ENCODE measurements around the gene DAGLA. TPM values are rescaled to one million over a fixed set of nuclear protein-coding genes. Genes with fewer than 3 reads are reported as not detected.

Gene DAGLA
- total RNA-seq, 1 donor from 2014 or later: 6.0 TPM

GRCh38 chr11:61717286-61718033 is 37.3 kb downstream of the DAGLA start:
- H3K27ac ChIP-seq: no peak overlapping the region

GRCh38 chr11:61718046-61718531 is 37.9 kb downstream of the DAGLA start:
- Histone ChIP-seq H3K27me3 (no peaks in the 10 kb centered on the region), H3K9me3 (no peaks in the 10 kb centered on the region), H3K4me1 (peaks cover 5% of the 10 kb centered on the region), H3K4me3 (peak overlapping the region; percentile 12), H3K27ac (no peak overlapping the region), H3K36me3 (no peaks in the 10 kb centered on the region)
- DNase-seq: no peak
- ATAC-seq: no peak
- no peak for TF ChIP-seq CTCF (IDR thresholded peaks at IDR 0.05)
- intact Hi-C loops (cut with DNase I): no loop called here

More at GRCh38 chr11:61717286-61718033, 37.3 kb downstream of the DAGLA start:
- no peak for TF ChIP-seq CTCF (IDR thresholded peaks at IDR 0.05)
- Histone ChIP-seq H3K4me1 (peaks cover 5% of the 10 kb centered on the region), H3K4me3 (no peak overlapping the region), H3K9me3 (no peaks in the 10 kb centered on the region), H3K27me3 (no peaks in the 10 kb centered on the region), H3K36me3 (no peaks in the 10 kb centered on the region)
- DNase-seq (no peak), ATAC-seq (no peak)
- intact Hi-C loops (cut with DNase I): no loop called here

- DNase-seq (no peak), ATAC-seq (peak; percentile 19)
- H3K36me3 ChIP-seq: no peaks in the 10 kb centered on the region
- H3K27ac ChIP-seq: no peak overlapping the region
- no peaks in the 10 kb centered on the region for H3K27me3 ChIP-seq
- peak overlapping the region; percentile 12 for H3K4me3 ChIP-seq
- peaks cover 5% of the 10 kb centered on the region for H3K4me1 ChIP-seq
- intact Hi-C loops (cut with DNase I): no loop called here
- TF ChIP-seq CTCF (IDR thresholded peaks at IDR 0.05): no peak
- no peaks in the 10 kb centered on the region for H3K9me3 ChIP-seq
Observed at GRCh38 chr11:61718621-61719302, 38.6 kb downstream of the DAGLA start.

GRCh38 chr11:61719978-61720377 is 39.8 kb downstream of the DAGLA start:
- no peak for ATAC-seq
- no peak for DNase-seq
- intact Hi-C loops (cut with DNase I): no loop called here

GRCh38 chr11:61720597-61720996 is 40.4 kb downstream of the DAGLA start:
- no peak overlapping the region for H3K4me3 ChIP-seq
- no peaks in the 10 kb centered on the region for H3K9me3 ChIP-seq
- no peak for DNase-seq
- no peak for TF ChIP-seq CTCF (IDR thresholded peaks at IDR 0.05)
- H3K27ac ChIP-seq: no peak overlapping the region
- no peaks in the 10 kb centered on the region for H3K36me3 ChIP-seq
- intact Hi-C loops (cut with DNase I): no loop called here
- peaks cover 5% of the 10 kb centered on the region for H3K4me1 ChIP-seq
- ATAC-seq: no peak
- H3K27me3 ChIP-seq: no peaks in the 10 kb centered on the region

More at GRCh38 chr11:61719978-61720377, 39.8 kb downstream of the DAGLA start:
- Histone ChIP-seq H3K9me3 (no peaks in the 10 kb centered on the region), H3K27ac (no peak overlapping the region), H3K27me3 (no peaks in the 10 kb centered on the region), H3K4me1 (peaks cover 5% of the 10 kb centered on the region), H3K36me3 (no peaks in the 10 kb centered on the region), H3K4me3 (no peak overlapping the region)
- no peak for TF ChIP-seq CTCF (IDR thresholded peaks at IDR 0.05)

Measured in upper lobe of right lung (tissue), 1 donor.